AG09319 (cell line): ENCODE results near the gene CST9L.

Experiments
- DNase-seq: peaks from one replicate; pipeline ENCODE4 v3.0.0-alpha.2; 2010; ENCODE audit warnings: low read depth; ENCODE audit errors: extremely low read depth
- CTCF ChIP-seq: IDR thresholded peaks from 2 replicates; pipeline ENCODE4 v1.5.1; 2011; ENCODE audit warnings: low read depth, mild to moderate bottlenecking, inconsistent platforms, low read length, moderate library complexity

The CST9L gene

DNA sequence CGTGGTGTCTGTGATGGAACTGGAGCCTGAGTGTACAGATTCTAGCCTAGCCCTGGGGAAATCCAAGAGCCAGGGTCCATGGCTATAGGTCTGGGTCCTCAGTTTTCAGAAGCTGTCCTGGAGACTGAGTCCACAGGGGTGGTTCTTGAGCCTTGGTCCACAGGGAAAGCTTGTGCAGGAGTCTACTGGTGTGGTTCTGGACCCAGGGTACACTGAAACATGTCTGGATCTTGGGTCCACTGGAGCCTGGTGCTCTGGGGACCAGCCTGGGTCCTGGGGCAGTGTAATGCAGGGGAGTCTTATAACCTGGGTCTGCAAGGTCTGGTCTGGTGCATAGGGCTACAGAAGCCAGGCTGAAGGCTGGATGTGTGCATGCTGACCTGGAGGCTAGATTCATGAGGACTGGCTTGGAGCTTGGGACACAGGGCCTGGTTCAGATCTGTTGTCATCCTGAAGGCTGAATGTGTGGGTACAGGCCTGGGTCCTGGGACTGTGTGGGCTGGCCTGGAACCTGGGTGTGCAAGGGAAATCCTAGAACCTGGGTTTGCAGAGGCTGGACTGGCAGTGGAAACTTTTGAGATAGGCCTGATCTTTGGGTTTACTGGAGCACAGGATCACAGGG lies 5.5 kb downstream of the CST9L start:
- DNase-seq = no peak
- no peak for TF ChIP-seq CTCF

GRCh38 chr20:23554401-23554800 lies 13.9 kb downstream of the CST9L start:
- no peak for DNase-seq
- TF ChIP-seq CTCF = no peak

GRCh38 chr20:23551786-23552185 lies 16.5 kb downstream of the CST9L start:
- no peak for TF ChIP-seq CTCF
- DNase-seq = no peak

DNA sequence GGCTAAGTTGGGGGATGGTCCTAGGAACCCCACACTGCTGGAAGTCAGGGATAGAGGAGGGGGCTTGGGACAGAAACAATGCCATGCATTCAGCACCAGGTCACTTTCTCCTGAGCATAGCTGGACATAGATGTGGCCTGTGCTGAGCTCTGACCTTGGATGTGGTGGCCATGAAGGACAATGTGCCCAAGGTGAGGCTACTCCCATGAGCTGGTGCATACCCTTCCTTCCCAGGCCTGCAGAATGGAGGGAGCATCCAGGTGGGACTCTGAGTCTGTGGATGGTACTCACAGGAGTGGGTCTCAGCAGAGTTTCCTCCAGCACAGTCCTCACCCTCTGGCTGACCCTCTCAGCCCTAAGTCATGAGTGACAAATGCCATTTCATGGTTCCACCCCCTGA lies 16.9 kb downstream of the CST9L start:
- no peak for TF ChIP-seq CTCF
- no peak for DNase-seq

DNA sequence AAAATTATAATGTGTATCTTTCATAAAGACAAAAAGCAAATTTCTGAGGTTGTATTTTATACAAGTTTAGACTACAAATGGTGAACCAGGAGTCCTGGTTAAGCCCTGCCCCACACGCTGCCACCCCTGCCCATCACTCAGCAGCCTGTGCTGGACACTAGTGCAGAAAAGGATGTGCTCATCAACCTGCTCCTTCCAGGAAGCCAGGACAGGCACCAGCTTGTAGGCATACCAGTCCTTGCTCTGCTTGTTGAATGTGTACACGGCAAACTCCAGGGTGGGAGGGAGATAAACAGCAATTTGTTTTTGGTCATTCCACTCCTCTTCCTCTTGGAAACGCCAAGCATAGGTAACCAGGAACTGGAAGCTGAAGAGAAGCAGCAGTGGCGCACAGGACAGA lies 18.1 kb downstream of the CST9L start:
- DNase-seq = no peak
- no peak for TF ChIP-seq CTCF

GRCh38 chr20:23548408-23548807 lies 19.9 kb downstream of the CST9L start:
- TF ChIP-seq CTCF = no peak
- DNase-seq = no peak

GRCh38 chr20:23547613-23548012 lies 20.7 kb downstream of the CST9L start:
- no peak for DNase-seq
- TF ChIP-seq CTCF = no peak
